Measurements from ENCODE around the gene MYZAP.

DNA sequence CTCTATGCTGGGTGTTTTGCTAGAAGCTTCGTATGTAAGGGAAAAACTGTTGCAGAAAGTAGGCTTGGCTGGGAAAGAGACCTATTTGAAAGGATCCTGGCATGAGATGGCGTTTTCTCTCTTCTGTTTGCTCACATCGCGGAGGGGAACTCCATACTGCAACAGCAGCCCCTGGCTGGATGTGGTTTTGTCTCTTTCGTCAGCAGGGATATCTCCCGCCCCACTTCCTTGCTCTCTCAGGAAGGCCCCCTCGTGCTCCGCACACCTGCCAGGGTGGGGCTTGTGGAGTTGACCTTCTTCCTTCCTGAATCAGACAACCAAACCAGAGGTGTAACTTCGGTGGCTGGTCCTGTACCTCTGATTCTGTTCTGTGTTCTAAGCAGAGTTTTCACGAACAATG, 26.4 kb upstream of the MYZAP start:
- no peak for TF ChIP-seq POLR2A (IDR thresholded peaks at IDR 0.05; ENCODE audit: low read depth, low read length)
- TF ChIP-seq, protein P1, sequence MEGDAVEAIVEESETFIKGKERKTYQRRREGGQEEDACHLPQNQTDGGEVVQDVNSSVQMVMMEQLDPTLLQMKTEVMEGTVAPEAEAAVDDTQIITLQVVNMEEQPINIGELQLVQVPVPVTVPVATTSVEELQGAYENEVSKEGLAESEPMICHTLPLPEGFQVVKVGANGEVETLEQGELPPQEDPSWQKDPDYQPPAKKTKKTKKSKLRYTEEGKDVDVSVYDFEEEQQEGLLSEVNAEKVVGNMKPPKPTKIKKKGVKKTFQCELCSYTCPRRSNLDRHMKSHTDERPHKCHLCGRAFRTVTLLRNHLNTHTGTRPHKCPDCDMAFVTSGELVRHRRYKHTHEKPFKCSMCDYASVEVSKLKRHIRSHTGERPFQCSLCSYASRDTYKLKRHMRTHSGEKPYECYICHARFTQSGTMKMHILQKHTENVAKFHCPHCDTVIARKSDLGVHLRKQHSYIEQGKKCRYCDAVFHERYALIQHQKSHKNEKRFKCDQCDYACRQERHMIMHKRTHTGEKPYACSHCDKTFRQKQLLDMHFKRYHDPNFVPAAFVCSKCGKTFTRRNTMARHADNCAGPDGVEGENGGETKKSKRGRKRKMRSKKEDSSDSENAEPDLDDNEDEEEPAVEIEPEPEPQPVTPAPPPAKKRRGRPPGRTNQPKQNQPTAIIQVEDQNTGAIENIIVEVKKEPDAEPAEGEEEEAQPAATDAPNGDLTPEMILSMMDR (conservative IDR thresholded peaks at IDR 0.05; ENCODE audit: low read depth, low read length), result no peak
- no peak for TF ChIP-seq FOS (IDR thresholded peaks at IDR 0.05; ENCODE audit: low read depth, low read length)
- TF ChIP-seq RFX5 (IDR thresholded peaks at IDR 0.05; ENCODE audit: low read depth, low read length), result no peak
- no peak for TF ChIP-seq CEBPB (IDR thresholded peaks at IDR 0.05; ENCODE audit: low read depth, low read length)
- TF ChIP-seq RAD21 (IDR thresholded peaks at IDR 0.05; ENCODE audit: low read length), result no peak
- TF ChIP-seq, protein P2, sequence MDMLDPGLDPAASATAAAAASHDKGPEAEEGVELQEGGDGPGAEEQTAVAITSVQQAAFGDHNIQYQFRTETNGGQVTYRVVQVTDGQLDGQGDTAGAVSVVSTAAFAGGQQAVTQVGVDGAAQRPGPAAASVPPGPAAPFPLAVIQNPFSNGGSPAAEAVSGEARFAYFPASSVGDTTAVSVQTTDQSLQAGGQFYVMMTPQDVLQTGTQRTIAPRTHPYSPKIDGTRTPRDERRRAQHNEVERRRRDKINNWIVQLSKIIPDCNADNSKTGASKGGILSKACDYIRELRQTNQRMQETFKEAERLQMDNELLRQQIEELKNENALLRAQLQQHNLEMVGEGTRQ (IDR thresholded peaks at IDR 0.05; ENCODE audit: low read depth, low read length), result no peak
